Measurements from ENCODE around the gene RNF144A.

DNA sequence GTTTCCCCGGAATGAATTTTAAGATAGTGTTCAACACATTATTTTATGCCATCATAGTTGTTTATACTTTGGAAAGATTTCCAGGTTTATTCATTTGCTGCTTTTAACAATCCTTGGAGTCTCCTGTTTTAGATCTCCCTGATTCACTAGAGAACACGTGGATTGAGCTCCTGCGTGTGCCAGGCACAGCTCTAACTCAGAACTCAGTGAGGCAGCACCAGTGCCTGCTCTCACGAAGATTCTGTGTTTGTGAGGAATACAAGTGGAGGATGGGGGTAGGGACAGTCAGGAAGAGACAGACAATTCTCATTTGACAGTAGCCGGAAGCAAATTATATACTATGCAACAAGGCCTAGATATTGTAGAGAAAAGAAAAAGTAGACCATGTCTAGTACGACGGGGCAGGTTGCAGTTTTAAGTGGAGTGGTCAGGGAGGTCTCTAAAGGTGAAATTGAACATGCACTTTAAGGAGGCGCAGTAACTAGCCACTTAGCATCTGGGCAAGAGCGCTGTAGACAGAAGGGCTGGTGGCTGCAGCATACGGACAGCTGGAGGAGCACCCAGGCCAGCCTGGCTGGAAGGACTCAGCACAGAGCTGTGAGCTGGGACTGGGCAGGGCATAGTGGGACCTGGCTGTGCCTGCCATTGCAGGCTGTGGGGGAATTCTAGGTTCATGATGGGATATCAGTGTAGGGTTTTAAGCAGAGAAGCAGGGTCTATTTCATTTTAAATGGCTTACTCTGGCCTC is 24.3 kb downstream of the RNF144A start:
- TF ChIP-seq, protein P1, sequence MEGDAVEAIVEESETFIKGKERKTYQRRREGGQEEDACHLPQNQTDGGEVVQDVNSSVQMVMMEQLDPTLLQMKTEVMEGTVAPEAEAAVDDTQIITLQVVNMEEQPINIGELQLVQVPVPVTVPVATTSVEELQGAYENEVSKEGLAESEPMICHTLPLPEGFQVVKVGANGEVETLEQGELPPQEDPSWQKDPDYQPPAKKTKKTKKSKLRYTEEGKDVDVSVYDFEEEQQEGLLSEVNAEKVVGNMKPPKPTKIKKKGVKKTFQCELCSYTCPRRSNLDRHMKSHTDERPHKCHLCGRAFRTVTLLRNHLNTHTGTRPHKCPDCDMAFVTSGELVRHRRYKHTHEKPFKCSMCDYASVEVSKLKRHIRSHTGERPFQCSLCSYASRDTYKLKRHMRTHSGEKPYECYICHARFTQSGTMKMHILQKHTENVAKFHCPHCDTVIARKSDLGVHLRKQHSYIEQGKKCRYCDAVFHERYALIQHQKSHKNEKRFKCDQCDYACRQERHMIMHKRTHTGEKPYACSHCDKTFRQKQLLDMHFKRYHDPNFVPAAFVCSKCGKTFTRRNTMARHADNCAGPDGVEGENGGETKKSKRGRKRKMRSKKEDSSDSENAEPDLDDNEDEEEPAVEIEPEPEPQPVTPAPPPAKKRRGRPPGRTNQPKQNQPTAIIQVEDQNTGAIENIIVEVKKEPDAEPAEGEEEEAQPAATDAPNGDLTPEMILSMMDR (IDR thresholded peaks at IDR 0.05) = no peak
- no peak for TF ChIP-seq POLR2A (IDR thresholded peaks at IDR 0.05)
